Measurements from ENCODE around the gene NDUFV3. TPM values are rescaled to one million over a fixed set of nuclear protein-coding genes. Genes with fewer than 3 reads are reported as not detected.
"Not testable (repeated sequence)": the region's sequence is repeated elsewhere in the genome, so short reads cannot be mapped to it uniquely, and the experiment has no call there.

NDUFV3 gene
- total and polyA plus RNA-seq, 2 experiments from 2014 or later, result 31.9 to 36.3 TPM

DNA sequence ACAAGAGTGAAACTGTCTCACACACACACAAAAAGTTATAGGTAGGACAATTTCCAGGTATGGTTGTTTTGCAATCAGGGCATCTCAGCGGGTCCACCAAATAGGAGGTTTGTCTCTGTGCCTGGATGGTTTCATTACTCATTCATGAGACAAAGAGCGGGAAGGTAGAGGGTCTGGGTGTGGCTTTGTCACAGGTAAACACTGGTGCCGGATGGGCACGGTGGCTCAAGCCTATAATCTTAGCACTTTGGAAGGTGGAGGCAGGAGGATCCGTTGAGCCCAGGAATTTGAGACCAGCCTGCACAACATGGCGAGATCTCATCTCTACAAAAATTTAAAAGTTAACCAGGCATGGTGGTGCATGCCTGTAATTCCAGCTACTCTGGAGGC, 48.6 kb downstream of the NDUFV3 start:
- H3K27ac ChIP-seq, result no peak overlapping the region
- WGBS (ENCODE audit: low lambda C conversion rate, missing lambda C conversion rate), result 75% methylated on average over 6 of the region's 6 CpGs
- no peaks in the 10 kb centered on the region for H3K36me3 ChIP-seq (replicated peaks; ENCODE audit: insufficient read depth, low read depth)
- no peaks in the 10 kb centered on the region for H3K27me3 ChIP-seq
- no peaks in the 10 kb centered on the region for H4K20me1 ChIP-seq (ENCODE audit: insufficient read depth, poor library complexity, severe bottlenecking)
- no peak overlapping the region for H3K4me3 ChIP-seq
- H3K4me1 ChIP-seq (ENCODE audit: insufficient read depth), result peaks cover 18% of the 10 kb centered on the region
- H3K4me2 ChIP-seq, result no peak overlapping the region
- H3K9me2 ChIP-seq (replicated peaks; ENCODE audit: insufficient read depth), result no peaks in the 10 kb centered on the region
- no peak for DNase-seq (ENCODE audit: low spot score)
- no peaks in the 10 kb centered on the region for H3K9me3 ChIP-seq (ENCODE audit: low read depth)
- H2AFZ ChIP-seq, result no peak overlapping the region
- H3K79me2 ChIP-seq, result no peaks in the 10 kb centered on the region
- TF ChIP-seq, protein P1, sequence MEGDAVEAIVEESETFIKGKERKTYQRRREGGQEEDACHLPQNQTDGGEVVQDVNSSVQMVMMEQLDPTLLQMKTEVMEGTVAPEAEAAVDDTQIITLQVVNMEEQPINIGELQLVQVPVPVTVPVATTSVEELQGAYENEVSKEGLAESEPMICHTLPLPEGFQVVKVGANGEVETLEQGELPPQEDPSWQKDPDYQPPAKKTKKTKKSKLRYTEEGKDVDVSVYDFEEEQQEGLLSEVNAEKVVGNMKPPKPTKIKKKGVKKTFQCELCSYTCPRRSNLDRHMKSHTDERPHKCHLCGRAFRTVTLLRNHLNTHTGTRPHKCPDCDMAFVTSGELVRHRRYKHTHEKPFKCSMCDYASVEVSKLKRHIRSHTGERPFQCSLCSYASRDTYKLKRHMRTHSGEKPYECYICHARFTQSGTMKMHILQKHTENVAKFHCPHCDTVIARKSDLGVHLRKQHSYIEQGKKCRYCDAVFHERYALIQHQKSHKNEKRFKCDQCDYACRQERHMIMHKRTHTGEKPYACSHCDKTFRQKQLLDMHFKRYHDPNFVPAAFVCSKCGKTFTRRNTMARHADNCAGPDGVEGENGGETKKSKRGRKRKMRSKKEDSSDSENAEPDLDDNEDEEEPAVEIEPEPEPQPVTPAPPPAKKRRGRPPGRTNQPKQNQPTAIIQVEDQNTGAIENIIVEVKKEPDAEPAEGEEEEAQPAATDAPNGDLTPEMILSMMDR (IDR thresholded peaks at IDR 0.05; ENCODE audit: poor library complexity), result no peak
- no peak for TF ChIP-seq EZH2phosphoT487 (IDR thresholded peaks at IDR 0.05; ENCODE audit: low read depth, severe bottlenecking, unreplicated experiment)
- no peak for TF ChIP-seq EZH2 (IDR thresholded peaks at IDR 0.05; ENCODE audit: borderline replicate concordance)

DNA sequence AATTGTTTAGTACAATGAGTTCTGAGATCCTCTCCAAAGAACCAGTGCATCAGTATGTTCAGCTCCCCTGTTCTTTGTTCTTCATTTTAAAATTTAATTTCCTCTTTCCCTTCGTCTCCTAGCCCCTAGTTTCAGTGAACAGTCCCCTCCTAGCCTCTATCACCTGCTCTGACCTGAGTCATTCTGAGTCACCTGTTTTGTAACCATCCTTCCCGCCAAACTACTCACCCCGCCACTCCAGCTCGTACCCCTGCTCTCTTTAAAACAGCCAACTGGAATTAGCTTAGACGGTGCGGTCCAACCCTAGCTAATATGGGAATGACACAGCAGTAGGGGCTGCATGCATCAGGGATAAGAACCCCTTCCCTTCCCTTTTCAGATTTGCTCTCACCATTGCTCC, 49.1 kb downstream of the NDUFV3 start:
- Histone ChIP-seq H3K4me2 (no peak overlapping the region), H3K27ac (no peak overlapping the region), H3K36me3 (replicated peaks; ENCODE audit: insufficient read depth, low read depth) (no peaks in the 10 kb centered on the region), H3K4me1 (ENCODE audit: insufficient read depth) (peaks cover 12% of the 10 kb centered on the region), H3K4me3 (no peak overlapping the region), H3K27me3 (no peaks in the 10 kb centered on the region), H3K9me3 (ENCODE audit: low read depth) (no peaks in the 10 kb centered on the region), H3K9me2 (replicated peaks; ENCODE audit: insufficient read depth) (no peaks in the 10 kb centered on the region), H4K20me1 (ENCODE audit: insufficient read depth, poor library complexity, severe bottlenecking) (no peaks in the 10 kb centered on the region), H3K79me2 (no peaks in the 10 kb centered on the region), H2AFZ (no peak overlapping the region)
- WGBS (ENCODE audit: low lambda C conversion rate, missing lambda C conversion rate), result 81% methylated on average over 6 of the region's 6 CpGs
- no peak for DNase-seq (ENCODE audit: low spot score)
- TF ChIP-seq EZH2phosphoT487 (IDR thresholded peaks at IDR 0.05; ENCODE audit: low read depth, severe bottlenecking, unreplicated experiment) (no peak), EZH2 (IDR thresholded peaks at IDR 0.05; ENCODE audit: borderline replicate concordance) (no peak)
- TF ChIP-seq, protein P1 (IDR thresholded peaks at IDR 0.05; ENCODE audit: poor library complexity), result no peak

DNA sequence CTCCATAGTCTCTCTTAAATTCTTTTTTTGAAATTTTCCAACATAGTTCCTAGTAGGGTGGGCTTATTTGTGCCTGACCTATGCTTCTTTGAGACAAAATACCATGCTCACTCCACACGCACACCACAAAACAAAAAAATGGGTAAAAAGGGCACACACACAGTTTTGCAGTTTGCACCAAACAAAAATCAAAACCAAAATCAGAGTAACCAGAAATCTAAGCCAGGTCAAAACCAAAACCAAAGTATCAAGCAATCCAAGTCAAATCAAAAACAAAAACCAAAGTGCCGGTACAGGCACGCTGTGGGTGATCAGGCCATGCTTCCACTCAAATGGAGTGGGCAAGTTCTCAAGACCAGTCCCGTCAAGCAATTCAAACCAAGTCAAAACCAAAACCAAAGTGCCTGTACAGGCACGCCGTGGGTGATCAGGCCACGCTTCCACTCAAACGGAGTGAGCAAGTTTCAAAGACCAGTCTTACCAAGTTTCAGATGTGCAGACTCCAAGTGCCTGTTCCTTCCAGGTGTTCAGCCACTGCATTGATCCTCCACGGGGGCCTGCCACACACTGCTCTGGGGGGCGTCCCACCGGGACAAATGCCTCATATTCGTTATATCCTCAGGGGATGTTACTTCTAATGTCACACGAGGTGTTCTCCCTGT, 56.1 kb downstream of the NDUFV3 start:
- H3K9me3 ChIP-seq (ENCODE audit: low read depth); H3K79me2 ChIP-seq; H3K4me1 ChIP-seq (ENCODE audit: insufficient read depth); H3K4me3 ChIP-seq; H2AFZ ChIP-seq; H4K20me1 ChIP-seq (ENCODE audit: insufficient read depth, poor library complexity, severe bottlenecking); H3K9me2 ChIP-seq (replicated peaks; ENCODE audit: insufficient read depth); H3K4me2 ChIP-seq; H3K27me3 ChIP-seq; DNase-seq (ENCODE audit: low spot score); H3K27ac ChIP-seq; H3K36me3 ChIP-seq (replicated peaks; ENCODE audit: insufficient read depth, low read depth): not testable (repeated sequence)
- WGBS (ENCODE audit: low lambda C conversion rate, missing lambda C conversion rate), result 87% methylated on average over 13 of the region's 13 CpGs

DNA sequence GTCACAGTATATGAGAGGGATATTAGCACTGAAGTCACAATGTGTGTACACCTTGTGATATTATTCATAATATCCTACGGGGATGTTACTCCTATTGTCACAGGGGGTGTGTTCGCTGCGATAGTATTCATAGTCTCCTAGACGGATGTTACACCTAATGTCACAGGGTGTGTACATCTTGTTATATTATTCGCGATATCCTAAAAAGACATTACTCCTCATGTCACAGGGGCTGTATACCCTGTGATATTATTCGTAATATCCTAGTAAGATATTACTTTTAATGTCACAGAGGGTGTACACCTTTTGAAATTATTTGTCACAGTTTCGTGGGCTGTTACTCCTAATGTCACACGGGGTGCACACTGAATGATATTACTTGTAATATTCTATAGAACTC, 58.1 kb downstream of the NDUFV3 start:
- not testable (repeated sequence) for H3K4me3 ChIP-seq; H3K79me2 ChIP-seq; H3K27ac ChIP-seq; H3K4me2 ChIP-seq; H3K9me3 ChIP-seq (ENCODE audit: low read depth); H3K9me2 ChIP-seq (replicated peaks; ENCODE audit: insufficient read depth); H2AFZ ChIP-seq; DNase-seq (ENCODE audit: low spot score); H4K20me1 ChIP-seq (ENCODE audit: insufficient read depth, poor library complexity, severe bottlenecking); H3K36me3 ChIP-seq (replicated peaks; ENCODE audit: insufficient read depth, low read depth); H3K4me1 ChIP-seq (ENCODE audit: insufficient read depth); H3K27me3 ChIP-seq
- WGBS (ENCODE audit: low lambda C conversion rate, missing lambda C conversion rate), result 98% methylated on average over 9 of the region's 9 CpGs

Measured in hepatocyte (in vitro differentiated cells).